Measurements from ENCODE around the gene ABI2. TPM values are rescaled to one million over a fixed set of nuclear protein-coding genes. Genes with fewer than 3 reads are reported as not detected.
"Not testable (repeated sequence)": the region's sequence is repeated elsewhere in the genome, so short reads cannot be mapped to it uniquely, and the experiment has no call there.

The ABI2 gene
- polyA plus RNA-seq (2013, experiment 1 of 4): 188 TPM
- 163 TPM for polyA plus RNA-seq (2013, experiment 2 of 4)
- polyA plus RNA-seq (2013, experiment 3 of 4): 140 TPM
- 165 TPM for polyA plus RNA-seq (2013, experiment 4 of 4)

DNA sequence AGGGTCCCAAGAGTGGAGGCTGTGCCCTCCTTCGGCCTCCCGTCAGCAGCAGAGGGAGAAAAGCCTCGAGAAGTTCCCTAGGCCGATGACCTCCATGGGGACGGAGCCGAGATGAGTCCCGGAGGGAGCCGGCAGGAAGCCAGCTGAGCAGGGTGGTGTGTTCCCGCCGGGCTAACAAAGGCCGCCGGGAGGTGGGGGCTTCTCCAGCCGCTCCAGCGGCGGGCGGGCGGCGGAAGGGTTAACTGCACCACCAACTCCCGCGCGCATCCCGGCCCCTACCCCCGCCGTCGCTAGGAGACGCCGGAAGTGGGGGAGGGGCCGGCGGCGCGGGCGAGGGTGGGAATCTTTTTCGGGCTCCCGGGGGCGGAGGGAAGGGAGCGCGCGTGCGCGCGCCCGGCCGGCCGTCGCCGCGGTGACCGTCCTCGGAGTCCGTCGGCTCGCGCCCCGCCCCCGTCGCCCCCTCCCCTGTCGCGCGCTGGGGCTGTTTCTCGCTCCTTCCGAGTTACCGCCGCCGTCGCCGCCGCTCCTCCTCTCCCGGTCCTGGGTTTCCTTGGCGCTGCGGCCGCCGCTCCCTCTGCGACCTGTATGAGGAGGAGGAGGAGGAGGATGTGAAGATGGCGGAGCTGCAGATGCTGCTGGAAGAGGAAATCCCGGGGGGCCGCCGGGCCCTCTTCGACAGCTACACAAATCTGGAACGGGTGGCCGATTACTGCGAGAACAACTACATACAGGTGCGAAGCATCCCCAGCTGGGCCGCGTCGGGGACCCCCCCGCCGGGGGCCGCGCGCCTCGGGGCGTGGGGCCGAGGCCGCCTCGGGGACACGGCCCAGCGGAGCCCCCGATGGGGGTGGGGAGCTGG is at the start of gene ABI2:
Gene ABI2, plus strand, starts transcription at position 494 of the 859 bp plus-strand sequence. Its CDS starts 121 bp downstream, at position 615.
- WGBS, 2 experiments: 0% methylated on average over 98 of the region's 98 CpGs
- Histone ChIP-seq H3K4me1 (ENCODE audit: control insufficient read depth, insufficient read depth, low read length) (peaks cover 3% of the 10 kb centered on the region), H3K27ac (ENCODE audit: insufficient read depth, low read depth, low read length, poor library complexity, severe bottlenecking) (peak within 1 kb of the TSS; percentile 94), H3K4me3 (ENCODE audit: insufficient read depth, low read depth, low read length) (peak within 1 kb of the TSS; percentile 84), H3K27me3 (ENCODE audit: control insufficient read depth, insufficient read depth, low read length, poor library complexity, severe bottlenecking) (no peaks in the 10 kb centered on the region), H3K9me3 (ENCODE audit: control insufficient read depth, low read length) (no peaks in the 10 kb centered on the region), H3K36me3 (ENCODE audit: control insufficient read depth, insufficient read depth, low read length) (no peaks in the 10 kb centered on the region)

DNA sequence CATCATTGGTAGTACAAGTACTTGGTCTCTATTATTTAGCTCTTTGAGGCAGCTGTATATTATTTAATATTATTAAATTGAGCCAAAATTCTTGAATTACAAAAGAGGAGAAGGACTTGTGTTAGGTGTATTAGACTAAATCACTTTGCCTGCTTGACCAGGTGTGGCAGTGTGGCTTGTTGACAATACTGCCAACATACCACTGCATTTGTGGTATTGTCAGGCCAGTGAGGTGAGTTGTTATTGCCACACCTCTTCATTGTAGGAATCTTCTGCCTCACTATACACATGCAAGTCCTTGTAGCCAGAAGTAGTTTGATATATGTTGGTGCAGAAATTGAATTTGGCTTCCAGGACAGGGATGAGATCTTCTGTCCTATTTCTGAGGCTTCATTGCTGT is 48.9 kb upstream of the ABI2 start:
- Histone ChIP-seq H3K9me3 (ENCODE audit: control insufficient read depth, low read length) (no peaks in the 10 kb centered on the region), H3K27me3 (ENCODE audit: control insufficient read depth, insufficient read depth, low read length, poor library complexity, severe bottlenecking) (no peaks in the 10 kb centered on the region), H3K4me3 (ENCODE audit: insufficient read depth, low read depth, low read length) (no peak overlapping the region), H3K4me1 (ENCODE audit: control insufficient read depth, insufficient read depth, low read length) (no peaks in the 10 kb centered on the region), H3K27ac (ENCODE audit: insufficient read depth, low read depth, low read length, poor library complexity, severe bottlenecking) (no peak overlapping the region), H3K36me3 (ENCODE audit: control insufficient read depth, insufficient read depth, low read length) (peaks cover 23% of the 10 kb centered on the region)

DNA sequence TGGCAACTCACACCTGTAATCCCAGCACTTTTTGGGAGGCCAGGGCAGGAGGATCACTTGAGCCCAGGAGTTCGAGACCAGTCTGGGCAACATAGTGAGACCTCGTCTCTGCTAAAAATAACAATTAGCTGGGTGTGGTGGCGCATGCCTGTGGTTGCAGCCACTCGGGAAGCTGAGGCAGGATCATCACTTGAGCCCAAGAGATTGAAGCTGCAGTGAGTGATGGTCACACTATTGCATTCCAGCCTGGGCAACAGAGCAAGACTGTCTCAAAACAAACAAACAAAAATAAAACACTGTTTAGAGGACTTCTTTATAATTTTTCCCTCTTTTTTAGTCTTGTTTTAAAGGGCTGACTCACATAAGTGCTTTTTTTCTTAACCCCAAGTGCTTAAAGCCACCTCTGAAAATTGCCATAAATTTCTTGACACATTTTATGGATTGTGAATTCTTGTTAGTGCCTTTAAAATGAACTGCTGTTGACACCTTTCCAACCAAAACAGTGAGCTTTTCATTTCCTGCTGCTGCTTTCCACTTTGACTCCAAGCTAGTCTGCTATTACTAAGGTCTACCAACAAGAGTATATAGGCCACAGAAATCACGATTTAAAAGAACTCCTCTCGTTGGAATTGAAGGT is 47.6 kb upstream of the ABI2 start:
- H3K4me1 ChIP-seq (ENCODE audit: control insufficient read depth, insufficient read depth, low read length): no peaks in the 10 kb centered on the region
- H3K27ac ChIP-seq (ENCODE audit: insufficient read depth, low read depth, low read length, poor library complexity, severe bottlenecking): no peak overlapping the region
- WGBS, 2 experiments: 93 to 97% methylated on average over 6 of the region's 6 CpGs
- no peak overlapping the region for H3K4me3 ChIP-seq (ENCODE audit: insufficient read depth, low read depth, low read length)
- no peaks in the 10 kb centered on the region for H3K27me3 ChIP-seq (ENCODE audit: control insufficient read depth, insufficient read depth, low read length, poor library complexity, severe bottlenecking)
- peaks cover 29% of the 10 kb centered on the region for H3K36me3 ChIP-seq (ENCODE audit: control insufficient read depth, insufficient read depth, low read length)
- no peaks in the 10 kb centered on the region for H3K9me3 ChIP-seq (ENCODE audit: control insufficient read depth, low read length)

GRCh38 chr2:203282101-203282500 is 46.1 kb upstream of the ABI2 start:
- no peak overlapping the region for H3K4me3 ChIP-seq (ENCODE audit: insufficient read depth, low read depth, low read length)
- H3K36me3 ChIP-seq (ENCODE audit: control insufficient read depth, insufficient read depth, low read length): peaks cover 30% of the 10 kb centered on the region
- no peaks in the 10 kb centered on the region for H3K4me1 ChIP-seq (ENCODE audit: control insufficient read depth, insufficient read depth, low read length)
- H3K9me3 ChIP-seq (ENCODE audit: control insufficient read depth, low read length): no peaks in the 10 kb centered on the region
- H3K27ac ChIP-seq (ENCODE audit: insufficient read depth, low read depth, low read length, poor library complexity, severe bottlenecking): no peak overlapping the region
- no peaks in the 10 kb centered on the region for H3K27me3 ChIP-seq (ENCODE audit: control insufficient read depth, insufficient read depth, low read length, poor library complexity, severe bottlenecking)
- 90 to 92% methylated on average over 7 of the region's 7 CpGs for WGBS, 2 experiments

GRCh38 chr2:203286532-203286931 is 41.7 kb upstream of the ABI2 start:
- Histone ChIP-seq H3K4me1 (ENCODE audit: control insufficient read depth, insufficient read depth, low read length) (no peaks in the 10 kb centered on the region), H3K27ac (ENCODE audit: insufficient read depth, low read depth, low read length, poor library complexity, severe bottlenecking) (no peak overlapping the region), H3K9me3 (ENCODE audit: control insufficient read depth, low read length) (no peaks in the 10 kb centered on the region), H3K27me3 (ENCODE audit: control insufficient read depth, insufficient read depth, low read length, poor library complexity, severe bottlenecking) (no peaks in the 10 kb centered on the region), H3K36me3 (ENCODE audit: control insufficient read depth, insufficient read depth, low read length) (peaks cover 11% of the 10 kb centered on the region), H3K4me3 (ENCODE audit: insufficient read depth, low read depth, low read length) (no peak overlapping the region)
- WGBS, 2 experiments: 80% methylated on average over 1 of the region's 2 CpGs; no CpG with 5 or more reads in 1 of the 2 experiments

- Histone ChIP-seq H3K4me3 (ENCODE audit: insufficient read depth, low read depth, low read length) (no peak overlapping the region), H3K27me3 (ENCODE audit: control insufficient read depth, insufficient read depth, low read length, poor library complexity, severe bottlenecking) (no peaks in the 10 kb centered on the region), H3K36me3 (ENCODE audit: control insufficient read depth, insufficient read depth, low read length) (no peaks in the 10 kb centered on the region), H3K27ac (ENCODE audit: insufficient read depth, low read depth, low read length, poor library complexity, severe bottlenecking) (no peak overlapping the region), H3K9me3 (ENCODE audit: control insufficient read depth, low read length) (no peaks in the 10 kb centered on the region), H3K4me1 (ENCODE audit: control insufficient read depth, insufficient read depth, low read length) (no peaks in the 10 kb centered on the region)
- 98 to 100% methylated on average over 3 of the region's 3 CpGs for WGBS, 2 experiments
Measured at GRCh38 chr2:203301667-203302066, 26.5 kb upstream of the ABI2 start.

DNA sequence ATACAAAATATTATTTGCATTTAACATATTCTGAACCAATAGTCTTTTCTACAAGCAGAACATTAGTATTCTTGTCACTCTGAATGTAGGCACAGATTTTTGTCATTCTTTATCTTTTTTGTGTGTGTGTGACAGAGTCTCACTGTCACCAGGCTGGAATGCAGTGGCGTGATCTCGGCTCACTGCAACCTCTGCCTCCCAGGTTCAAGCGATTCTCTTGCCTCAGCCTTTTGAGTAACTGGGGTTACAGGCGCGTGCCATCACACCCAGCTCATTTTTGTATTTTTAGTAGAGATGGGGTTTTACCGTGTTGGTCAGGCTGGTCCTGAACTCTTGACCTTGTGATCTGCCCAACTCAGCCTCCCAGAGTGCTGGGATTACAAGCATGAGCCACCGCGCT is 25.6 kb upstream of the ABI2 start:
- H3K4me3 ChIP-seq (ENCODE audit: insufficient read depth, low read depth, low read length); H3K27me3 ChIP-seq (ENCODE audit: control insufficient read depth, insufficient read depth, low read length, poor library complexity, severe bottlenecking); H3K27ac ChIP-seq (ENCODE audit: insufficient read depth, low read depth, low read length, poor library complexity, severe bottlenecking); H3K4me1 ChIP-seq (ENCODE audit: control insufficient read depth, insufficient read depth, low read length); H3K36me3 ChIP-seq (ENCODE audit: control insufficient read depth, insufficient read depth, low read length); H3K9me3 ChIP-seq (ENCODE audit: control insufficient read depth, low read length): not testable (repeated sequence)
- WGBS, 2 experiments: 92 to 93% methylated on average over 8 of the region's 8 CpGs

- Histone ChIP-seq H3K9me3 (ENCODE audit: control insufficient read depth, low read length) (no peaks in the 10 kb centered on the region), H3K4me1 (ENCODE audit: control insufficient read depth, insufficient read depth, low read length) (no peaks in the 10 kb centered on the region), H3K36me3 (ENCODE audit: control insufficient read depth, insufficient read depth, low read length) (no peaks in the 10 kb centered on the region), H3K4me3 (ENCODE audit: insufficient read depth, low read depth, low read length) (no peak overlapping the region), H3K27ac (ENCODE audit: insufficient read depth, low read depth, low read length, poor library complexity, severe bottlenecking) (no peak overlapping the region), H3K27me3 (ENCODE audit: control insufficient read depth, insufficient read depth, low read length, poor library complexity, severe bottlenecking) (no peaks in the 10 kb centered on the region)
- 90 to 97% methylated on average over 1 to 2 of the region's 3 CpGs for WGBS, 2 experiments
Measured at GRCh38 chr2:203310688-203311436, 17.3 kb upstream of the ABI2 start.

GRCh38 chr2:203326356-203326755 is 1.8 kb upstream of the ABI2 start:
- Histone ChIP-seq H3K9me3 (ENCODE audit: control insufficient read depth, low read length) (no peaks in the 10 kb centered on the region), H3K27me3 (ENCODE audit: control insufficient read depth, insufficient read depth, low read length, poor library complexity, severe bottlenecking) (no peaks in the 10 kb centered on the region), H3K4me3 (ENCODE audit: insufficient read depth, low read depth, low read length) (no peak overlapping the region), H3K36me3 (ENCODE audit: control insufficient read depth, insufficient read depth, low read length) (no peaks in the 10 kb centered on the region), H3K4me1 (ENCODE audit: control insufficient read depth, insufficient read depth, low read length) (peaks cover 3% of the 10 kb centered on the region), H3K27ac (ENCODE audit: insufficient read depth, low read depth, low read length, poor library complexity, severe bottlenecking) (no peak overlapping the region)
- WGBS, 2 experiments: 100% methylated on average over 1 of the region's 1 CpG

- peak overlapping the region; percentile 84 for H3K4me3 ChIP-seq (ENCODE audit: insufficient read depth, low read depth, low read length)
- no peaks in the 10 kb centered on the region for H3K27me3 ChIP-seq (ENCODE audit: control insufficient read depth, insufficient read depth, low read length, poor library complexity, severe bottlenecking)
- H3K27ac ChIP-seq (ENCODE audit: insufficient read depth, low read depth, low read length, poor library complexity, severe bottlenecking): peak overlapping the region; percentile 91
- no peaks in the 10 kb centered on the region for H3K36me3 ChIP-seq (ENCODE audit: control insufficient read depth, insufficient read depth, low read length)
- no peaks in the 10 kb centered on the region for H3K9me3 ChIP-seq (ENCODE audit: control insufficient read depth, low read length)
- 9 to 10% methylated on average over 7 of the region's 7 CpGs for WGBS, 2 experiments
- H3K4me1 ChIP-seq (ENCODE audit: control insufficient read depth, insufficient read depth, low read length): peaks cover 3% of the 10 kb centered on the region
Measured at GRCh38 chr2:203327582-203327900, 653 bp upstream of the ABI2 start.
